ENCODE results near the gene EPN3.
A peak's percentile ranks its signal among the peaks of the same experiment; 100 is the strongest.

EPN3 gene

DNA sequence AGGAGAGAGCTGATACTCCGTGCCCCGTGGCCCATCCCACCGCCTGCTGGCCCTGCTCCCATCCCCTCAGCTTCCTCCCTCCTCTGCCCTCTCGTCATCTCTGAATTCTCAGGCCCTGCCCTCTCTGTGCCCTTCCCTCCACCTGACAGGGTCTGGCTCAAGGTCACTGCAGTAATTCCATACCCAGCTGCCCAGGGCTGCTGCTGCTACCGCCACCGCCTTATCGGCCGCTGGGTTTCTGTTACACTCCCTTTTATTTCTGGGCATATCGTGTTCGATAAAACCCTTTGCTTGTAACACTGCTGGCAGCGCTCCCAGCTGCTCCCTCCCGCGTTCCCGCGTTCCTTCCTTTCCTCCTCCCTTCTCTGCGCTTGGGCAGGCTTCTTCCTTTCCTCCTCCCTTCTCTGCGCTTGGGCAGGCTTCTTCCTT lies 1.2 kb downstream of the EPN3 start:
- FAIRE-seq (no peak), DNase-seq (ENCODE audit: insufficient read length, low spot score) (no peak)

DNA sequence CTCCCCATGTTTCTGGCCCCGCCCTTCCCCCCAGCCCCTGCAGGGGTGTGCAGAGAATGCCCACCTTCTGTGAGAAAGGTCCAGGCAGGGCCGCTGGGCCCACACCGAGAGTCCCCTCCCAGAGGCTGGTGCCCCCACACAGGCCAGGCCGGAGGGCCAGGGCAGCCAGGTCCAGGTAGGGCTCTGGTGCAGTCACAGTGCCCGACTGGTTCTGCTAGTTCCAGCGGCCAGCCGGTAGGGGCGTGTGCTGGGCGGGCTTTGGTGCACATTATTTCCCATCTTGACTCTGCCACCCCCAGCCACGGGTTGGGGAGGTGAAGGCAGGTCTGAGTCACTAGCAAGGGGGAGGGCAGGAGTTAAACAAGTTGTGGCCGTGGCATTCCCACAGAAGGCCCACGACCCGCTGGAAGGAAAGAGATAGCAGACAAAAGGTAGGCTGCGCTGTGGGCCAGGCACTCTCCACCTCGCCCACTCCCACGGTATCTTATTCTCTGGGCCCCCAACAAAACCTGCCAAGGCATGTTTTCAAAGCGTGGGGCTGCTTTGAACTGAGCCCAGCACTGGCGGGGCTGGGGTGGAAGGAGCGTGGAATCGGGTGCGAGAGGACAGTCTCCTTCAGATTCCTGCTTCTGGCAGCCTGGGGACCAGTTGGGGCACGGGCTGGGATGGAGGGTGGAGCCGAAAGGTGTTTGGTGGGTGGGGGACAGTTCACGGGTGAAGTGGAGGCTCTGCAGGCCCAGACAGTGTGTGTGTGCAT lies 1.9 kb downstream of the EPN3 start:
- no peak for DNase-seq (ENCODE audit: insufficient read length, low spot score)

DNA sequence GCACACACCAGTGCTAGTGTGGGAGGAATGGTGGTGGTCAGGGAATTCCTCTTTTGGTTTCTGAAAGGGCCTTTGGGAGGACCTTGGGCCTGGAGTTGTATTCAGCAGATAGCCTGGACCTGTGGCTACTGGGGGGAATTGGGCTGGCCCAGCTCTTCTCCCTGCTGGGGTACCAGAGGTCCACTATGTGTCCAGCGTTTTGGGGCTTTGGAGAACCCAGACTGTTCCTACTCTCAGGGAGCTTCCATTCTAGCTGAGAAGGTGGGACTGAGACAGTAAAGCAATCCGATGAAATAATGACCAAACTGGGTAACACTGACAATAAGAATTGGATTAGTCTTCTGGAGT lies 2.4 kb downstream of the EPN3 start:
- FAIRE-seq (no peak), DNase-seq (ENCODE audit: insufficient read length, low spot score) (no peak)

More for the DNA sequence above, 1.9 kb downstream of the EPN3 start:
- no peak for FAIRE-seq

DNA sequence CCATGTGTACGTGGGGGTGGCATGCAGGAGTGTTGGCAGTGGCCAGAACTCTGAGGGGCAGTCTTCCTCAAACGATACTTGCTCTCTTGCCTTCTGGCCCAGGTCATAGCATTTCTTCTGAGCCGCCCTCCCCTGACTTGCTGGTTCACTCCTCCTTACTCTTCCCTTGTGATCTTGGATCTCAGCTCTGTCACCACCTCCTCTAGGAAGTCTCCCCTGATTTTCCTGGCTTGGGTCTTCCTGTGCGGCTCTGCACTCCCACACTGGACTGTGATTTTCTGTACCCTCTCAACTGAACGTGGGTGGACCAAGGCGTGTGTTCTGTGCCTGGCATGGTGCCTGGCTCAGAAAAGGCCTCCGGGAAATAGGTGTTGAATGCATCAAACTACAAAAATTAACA lies 2.9 kb downstream of the EPN3 start:
- DNase-seq (ENCODE audit: insufficient read length, low spot score) (no peak), FAIRE-seq (no peak)

DNA sequence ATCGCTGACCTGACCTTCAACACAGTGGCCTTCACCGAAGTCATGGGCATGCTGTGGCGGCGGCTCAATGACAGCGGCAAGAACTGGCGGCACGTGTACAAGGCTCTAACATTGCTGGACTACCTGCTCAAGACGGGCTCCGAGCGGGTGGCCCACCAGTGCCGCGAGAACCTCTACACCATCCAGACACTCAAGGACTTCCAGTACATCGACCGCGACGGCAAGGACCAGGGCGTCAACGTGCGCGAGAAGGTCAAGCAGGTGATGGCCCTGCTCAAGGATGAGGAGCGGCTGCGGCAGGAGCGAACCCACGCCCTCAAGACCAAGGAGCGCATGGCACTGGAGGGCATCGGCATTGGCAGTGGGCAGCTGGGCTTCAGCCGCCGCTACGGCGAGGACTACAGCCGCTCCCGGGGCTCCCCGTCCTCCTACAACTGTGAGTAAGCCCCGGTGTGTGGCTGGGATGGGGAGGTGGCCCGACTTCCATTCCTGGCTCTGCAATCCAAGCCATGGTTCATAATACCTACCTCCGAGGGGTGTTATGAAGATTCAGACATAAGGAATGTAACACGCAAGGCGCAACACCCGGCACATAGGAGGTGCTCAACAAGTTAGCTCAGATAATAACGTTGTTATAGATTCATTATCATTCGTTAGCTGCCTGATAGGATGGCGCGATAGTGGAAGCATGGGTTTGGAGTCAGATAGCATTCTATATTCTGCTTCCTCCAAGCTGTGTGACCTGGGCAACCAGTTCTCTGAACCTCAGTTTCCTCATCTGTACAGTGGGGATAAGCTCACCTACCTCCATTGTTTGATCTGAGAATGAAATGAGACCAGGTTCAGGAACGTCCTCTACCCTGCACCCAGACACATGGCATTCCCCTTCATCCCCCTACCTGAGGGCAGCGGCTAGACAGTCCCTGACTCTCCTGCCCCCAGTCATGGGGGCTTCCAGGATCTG lies 4.4 kb downstream of the EPN3 start:
- FAIRE-seq (no peak), DNase-seq (ENCODE audit: insufficient read length, low spot score) (no peak)

DNA sequence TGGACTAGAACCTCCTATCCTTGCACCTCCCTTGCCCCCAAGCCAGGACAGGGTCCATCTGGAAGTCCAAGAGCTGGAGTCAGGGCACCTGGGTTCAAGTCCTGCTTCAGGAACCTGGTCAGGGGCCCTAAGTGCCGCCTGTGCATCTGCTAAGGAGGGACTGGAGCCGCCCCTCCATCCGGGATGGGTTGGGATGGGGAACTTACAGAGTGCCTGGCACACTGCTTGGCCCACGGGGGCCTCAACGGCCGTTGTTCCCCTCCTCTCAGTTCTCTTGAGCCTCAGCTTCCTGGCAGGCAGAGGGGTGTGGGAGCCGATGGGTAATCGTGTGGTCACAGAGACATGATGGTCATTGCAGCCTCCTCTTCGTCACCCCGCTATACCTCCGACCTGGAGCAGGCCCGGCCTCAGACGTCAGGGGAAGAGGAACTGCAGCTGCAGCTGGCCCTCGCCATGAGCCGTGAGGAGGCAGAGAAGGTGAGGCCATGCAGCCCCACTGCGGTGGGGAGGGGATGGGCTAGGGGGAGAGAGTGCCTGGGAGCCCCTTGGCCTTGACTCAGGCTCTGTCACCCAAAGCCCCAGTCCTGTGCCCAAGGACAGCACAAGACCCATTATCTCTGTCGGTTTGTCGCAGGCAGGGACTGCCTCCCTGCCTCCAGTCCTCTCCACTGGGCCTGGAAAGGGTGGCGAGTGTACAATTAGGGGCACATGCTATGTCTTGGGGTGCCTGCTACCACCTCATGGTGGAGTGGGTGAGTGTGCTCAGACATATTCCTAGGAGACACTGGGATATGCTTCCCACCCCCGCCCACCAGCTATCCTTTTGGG lies 5.4 kb downstream of the EPN3 start:
- FAIRE-seq (no peak), DNase-seq (ENCODE audit: insufficient read length, low spot score) (no peak)

DNA sequence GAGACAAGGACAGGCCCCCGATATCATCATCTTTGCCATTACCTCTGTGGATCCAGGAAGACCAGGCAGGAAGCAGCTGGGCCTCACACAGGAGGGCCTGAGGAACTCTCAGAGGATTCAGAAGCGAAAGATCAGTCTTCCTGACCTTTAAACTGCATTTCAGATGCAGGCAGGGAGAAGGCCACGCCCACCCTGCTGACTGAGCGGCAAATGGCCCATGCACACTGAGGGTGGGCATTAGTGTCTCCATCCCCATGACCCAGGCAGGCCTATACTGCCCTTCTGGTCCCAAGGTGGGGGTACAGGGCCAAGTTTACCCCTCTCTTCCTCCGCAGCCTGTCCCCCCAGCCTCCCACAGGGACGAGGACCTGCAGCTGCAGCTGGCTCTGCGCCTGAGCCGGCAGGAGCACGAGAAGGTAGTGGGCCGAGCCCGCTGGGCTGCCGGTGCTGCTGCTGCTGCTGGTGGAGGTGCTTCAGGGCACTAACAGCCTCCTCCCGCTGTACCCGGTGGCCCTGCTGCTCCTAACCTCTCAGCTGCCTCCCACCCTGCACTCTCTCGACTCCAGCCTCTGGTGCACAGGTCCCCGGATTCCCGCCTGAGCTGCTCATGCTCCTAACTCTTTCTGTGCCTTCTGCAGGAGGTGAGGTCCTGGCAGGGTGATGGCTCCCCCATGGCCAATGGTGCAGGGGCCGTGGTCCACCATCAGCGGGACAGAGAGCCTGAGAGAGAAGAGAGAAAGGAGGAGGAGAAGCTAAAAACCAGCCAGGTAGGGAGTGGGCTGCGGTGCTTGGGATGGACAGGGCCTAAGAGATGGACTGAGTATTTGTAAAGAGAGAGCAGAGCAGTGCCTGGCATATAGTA lies 6.2 kb downstream of the EPN3 start:
- DNase-seq (ENCODE audit: insufficient read length, low spot score) (no peak), FAIRE-seq (no peak)

DNA sequence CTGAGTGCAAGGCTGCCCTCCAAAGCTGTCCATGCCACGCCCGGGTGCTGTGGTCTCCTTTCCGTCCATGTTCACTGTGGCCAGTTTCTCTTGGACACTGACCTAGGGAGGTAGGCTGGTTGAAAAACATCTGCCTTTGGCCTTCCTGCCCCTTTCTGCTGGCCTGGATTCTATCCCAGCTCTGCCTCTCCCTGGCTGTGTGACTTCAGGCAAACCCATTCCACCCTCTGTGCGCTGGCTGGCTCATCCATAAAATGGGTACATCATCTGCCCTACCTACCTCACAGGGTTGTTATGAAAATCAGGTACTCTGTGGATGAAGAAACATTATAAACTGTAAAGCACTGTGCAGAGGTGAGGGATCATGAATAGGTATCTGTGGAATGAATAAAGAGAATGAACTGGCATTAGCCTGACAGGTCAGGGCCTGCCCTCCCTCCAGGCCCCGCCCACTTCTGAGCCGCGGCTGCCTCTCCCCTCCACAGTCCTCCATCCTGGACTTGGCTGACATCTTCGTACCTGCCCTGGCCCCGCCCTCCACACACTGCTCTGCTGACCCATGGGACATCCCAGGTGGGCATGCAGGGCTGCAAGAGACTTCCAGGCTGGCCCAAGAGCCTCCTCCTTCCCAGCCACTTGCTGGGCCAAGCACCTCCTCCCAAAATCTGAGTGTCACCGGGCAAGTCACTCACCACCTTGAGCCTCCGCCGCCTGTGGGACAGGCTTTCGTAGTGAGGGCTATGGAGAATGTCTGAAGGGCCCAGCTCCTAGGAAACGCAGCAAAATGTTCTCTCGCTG lies 7.4 kb downstream of the EPN3 start:
- DNase-seq (ENCODE audit: insufficient read length, low spot score) (no peak), FAIRE-seq (peak; percentile 23)

DNA sequence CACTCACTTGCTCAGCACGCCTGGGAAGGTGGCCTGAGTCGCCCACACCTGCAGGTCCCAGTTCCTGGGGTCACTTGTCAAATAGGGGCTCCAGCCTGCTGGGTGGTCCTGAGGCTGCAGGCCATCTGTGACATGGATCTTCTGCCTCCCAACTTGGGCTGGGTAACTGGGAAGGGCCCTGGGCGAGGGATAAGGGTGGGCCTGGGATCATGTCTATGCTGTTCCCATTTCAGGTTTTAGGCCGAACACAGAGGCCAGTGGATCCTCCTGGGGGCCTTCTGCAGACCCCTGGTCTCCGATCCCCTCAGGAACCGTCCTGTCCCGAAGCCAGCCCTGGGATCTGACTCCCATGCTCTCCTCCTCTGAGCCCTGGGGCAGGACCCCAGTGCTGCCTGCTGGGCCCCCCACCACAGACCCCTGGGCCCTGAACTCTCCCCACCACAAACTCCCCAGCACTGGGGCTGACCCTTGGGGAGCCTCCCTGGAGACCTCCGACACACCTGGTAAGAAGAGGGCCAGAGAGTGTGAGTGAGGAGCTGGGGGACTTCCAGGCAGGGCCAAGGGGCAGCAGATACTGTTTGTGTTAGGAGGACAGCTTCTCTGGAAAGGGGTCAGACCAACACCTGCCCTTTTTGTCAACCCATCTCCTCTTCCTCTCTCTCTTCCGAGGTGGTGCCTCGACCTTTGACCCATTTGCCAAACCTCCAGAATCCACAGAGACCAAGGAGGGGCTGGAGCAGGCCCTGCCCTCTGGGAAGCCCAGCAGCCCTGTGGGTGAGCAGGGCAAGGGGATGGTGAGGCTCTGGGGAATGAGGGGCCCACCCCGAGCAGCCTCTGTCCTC lies 8.2 kb downstream of the EPN3 start:
- DNase-seq (ENCODE audit: insufficient read length, low spot score) (no peak), FAIRE-seq (no peak)

DNA sequence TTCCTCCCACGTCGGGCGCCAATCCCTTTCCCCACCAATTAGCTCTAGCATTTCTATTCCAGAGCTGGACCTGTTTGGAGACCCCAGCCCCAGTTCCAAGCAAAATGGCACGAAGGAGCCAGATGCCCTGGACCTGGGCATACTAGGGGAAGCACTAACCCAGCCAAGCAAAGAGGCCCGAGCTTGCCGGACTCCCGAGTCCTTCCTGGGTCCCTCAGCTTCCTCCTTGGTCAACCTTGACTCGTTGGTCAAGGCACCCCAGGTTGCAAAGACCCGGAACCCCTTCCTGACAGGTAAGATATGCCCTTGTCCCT lies 8.8 kb downstream of the EPN3 start:
- no peak for DNase-seq (ENCODE audit: insufficient read length, low spot score)
- peak; percentile 40 for FAIRE-seq

DNA sequence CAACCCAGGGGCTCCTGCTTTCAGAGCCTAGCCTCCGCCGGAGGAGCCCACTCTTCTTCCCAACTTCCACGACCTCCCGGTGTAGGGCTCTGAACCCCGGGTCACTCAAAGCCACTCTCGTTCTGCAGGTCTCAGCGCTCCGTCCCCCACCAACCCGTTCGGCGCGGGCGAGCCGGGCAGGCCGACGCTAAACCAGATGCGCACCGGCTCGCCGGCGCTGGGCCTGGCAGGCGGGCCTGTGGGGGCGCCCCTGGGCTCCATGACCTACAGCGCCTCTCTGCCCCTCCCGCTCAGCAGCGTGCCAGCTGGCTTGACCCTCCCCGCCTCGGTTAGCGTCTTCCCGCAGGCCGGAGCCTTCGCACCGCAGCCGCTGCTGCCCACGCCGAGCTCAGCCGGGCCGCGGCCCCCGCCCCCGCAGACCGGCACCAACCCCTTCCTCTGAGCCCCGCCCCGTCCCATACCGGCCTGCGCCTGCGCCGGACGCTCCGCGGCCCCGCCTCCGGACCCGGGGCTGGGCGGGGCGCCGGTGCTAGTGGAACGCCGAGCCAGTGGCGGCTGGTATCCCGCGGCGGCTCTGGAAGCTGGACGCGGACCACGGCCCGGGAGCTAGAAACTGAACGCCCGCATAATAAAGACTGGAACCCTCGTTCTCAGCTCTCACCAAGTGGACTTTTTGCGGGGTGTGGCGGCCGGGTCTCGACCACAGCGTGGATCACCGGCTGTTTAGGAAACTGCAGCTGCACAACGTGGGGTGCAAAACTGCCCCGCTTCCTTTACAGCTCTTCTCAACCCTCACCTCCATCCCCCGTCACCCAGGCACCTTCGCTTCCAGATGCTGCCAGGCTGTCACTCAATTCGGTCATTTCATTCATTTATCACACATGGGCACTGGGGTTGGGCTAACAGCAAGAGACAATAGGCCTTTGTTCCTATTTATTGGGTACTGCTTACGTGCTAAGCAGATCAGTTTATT lies 9.5 kb downstream of the EPN3 start:
- DNase-seq (ENCODE audit: insufficient read length, low spot score) (peak; percentile 92), FAIRE-seq (peak; percentile 82)

DNA sequence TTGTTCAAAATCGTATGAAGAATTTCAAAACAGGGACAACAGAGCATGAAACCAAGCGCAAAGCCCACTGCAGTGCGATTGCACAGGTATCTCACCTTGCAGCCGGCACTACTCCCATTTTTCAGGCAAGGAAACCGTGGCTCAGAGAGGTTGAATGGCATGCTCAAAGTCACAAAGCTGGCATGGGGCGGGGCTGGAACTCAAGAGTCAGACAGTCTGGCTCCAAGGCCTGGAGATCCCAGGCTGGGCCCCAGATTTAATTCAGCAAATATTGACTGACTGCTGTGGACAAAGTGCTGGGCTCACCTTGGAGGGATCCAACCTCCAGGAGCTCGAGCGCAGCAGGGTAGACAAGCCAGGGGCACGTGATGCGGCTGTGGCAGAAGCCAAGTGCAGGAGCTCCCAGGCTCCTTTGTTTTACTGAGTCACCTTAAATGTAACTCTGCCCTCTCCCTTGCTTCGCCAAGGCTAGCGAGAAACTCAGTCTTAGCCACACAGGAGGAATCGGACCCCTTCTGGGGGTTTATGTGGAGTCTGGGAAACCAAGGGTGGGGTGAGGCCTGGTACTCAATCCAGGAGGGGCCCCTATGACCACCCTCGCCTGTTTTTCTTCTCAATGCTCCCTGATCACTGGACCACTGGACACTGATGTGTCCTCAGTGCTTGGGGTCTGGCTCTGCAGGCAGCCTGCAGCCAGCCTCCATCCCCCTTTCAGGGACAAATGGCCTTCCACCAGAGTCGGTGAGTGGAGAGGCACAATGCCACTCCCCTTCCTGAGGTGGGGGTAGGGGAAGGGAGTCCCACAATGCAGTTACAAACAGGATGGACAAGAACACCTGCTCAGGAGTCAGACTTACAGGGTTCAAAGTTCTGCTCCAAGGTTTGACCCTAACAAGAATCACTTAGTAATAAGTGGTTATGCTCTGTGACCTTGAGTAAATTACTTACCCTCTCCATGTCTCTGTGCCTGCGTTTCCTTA lies 10.6 kb downstream of the EPN3 start:
- FAIRE-seq (no peak), DNase-seq (ENCODE audit: insufficient read length, low spot score) (no peak)

DNA sequence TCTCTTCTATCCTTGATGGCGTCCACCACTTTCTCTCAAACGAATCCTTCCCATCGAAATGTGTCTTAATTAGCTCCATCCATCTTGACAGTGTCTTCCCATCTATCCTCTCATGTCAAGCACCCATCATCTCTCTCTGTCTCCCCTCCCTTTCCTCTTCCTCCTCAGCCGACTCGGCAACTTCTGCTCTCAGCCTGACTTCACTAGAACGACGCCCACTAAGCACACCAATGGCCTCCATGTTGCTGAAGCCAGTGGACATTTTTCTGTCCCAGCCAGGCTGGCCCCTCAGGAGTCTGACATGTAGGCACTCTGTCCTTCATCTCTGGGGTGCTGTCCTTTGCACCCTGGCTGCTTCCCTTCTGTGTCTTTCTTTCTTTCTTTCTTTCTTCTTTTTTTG lies 12.0 kb downstream of the EPN3 start:
- no peak for DNase-seq (ENCODE audit: insufficient read length, low spot score)
- FAIRE-seq: no peak

DNA sequence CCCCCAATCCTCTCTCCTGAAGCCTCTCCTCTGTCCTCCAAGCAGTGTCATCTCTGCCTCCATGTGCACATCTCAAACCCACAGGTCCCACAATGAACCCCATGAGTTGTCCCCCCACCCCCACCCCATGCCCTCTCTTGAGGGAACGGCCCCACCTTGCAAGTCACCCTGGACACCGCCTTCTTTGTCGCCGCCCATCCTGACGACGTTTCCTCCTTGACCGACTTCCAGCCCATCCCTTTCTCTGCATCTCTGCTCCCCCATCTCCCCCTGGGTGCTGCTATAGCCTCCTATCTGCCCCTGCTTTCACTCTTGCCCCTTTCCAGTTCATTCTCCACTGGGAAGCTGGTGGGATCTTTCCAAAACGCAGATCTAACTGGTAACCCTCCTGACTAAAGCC lies 12.8 kb downstream of the EPN3 start:
- DNase-seq (ENCODE audit: insufficient read length, low spot score) (no peak), FAIRE-seq (no peak)

DNA sequence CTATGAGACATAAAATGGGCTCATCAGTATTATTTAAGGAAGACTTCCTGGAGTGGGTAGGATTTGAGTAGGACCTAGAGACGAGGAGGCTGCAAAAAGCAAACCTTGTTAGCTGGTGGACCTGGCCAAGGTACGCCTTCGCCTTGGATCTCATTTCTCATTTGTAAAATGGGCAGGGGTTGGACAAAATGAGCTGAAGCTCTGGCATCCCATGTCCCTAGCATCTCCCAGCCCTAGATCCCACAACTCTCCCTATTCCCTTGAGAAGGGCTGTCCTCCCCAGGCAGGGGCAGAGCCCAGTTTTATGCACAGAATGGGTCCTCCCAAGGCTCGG lies 14.1 kb downstream of the EPN3 start:
- peak; percentile 74 for FAIRE-seq

DNA sequence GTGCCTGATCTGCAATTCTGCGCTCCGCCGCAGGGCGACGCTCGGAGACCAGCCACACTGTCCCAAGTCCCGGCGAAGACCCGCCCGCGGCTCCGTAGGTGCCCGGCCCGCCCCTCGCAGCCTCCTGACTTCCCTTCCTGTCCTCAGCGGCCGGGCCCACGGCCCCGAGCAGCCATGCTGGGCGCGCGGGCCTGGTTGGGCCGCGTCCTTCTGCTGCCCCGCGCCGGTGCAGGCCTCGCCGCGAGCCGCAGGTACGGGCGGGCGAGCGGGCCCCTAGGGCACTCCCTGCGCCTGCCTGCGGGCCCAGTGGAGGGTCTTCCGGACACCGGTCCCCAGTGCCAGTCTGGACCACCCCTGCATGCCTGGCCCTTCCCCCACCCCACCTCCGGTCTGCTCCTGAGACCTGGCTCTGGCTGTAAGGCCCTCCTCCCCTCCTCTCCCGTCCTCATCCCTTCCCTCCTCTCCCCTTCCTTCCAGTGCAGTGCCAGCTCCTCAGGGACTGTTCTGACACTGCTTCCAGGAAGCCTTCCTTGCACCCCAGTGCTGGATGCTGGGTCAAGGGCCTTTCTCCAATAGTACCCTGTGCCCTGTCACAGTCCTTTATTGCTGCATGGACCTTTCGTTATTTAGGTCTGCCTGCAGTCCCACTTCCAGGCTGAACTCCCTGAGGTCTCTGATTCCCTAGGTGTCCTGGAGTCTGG lies 14.7 kb downstream of the EPN3 start, which contains the start of gene SPATA20:
TSS of gene SPATA20 (plus strand) at position 140 of the 701 bp plus-strand sequence. CDS start at position 175, 35 bp downstream.
- DNase-seq (ENCODE audit: insufficient read length, low spot score) (peak; percentile 79), FAIRE-seq (peak; percentile 51)

More for the DNA sequence above, 14.1 kb downstream of the EPN3 start:
- DNase-seq (ENCODE audit: insufficient read length, low spot score): no peak

All from GM19239 (cell line).